ENCODE data around the gene ACACA. TPM values are rescaled to one million over a fixed set of nuclear protein-coding genes. Genes with fewer than 3 reads are reported as not detected.
"Not testable (repeated sequence)": the region's sequence is repeated elsewhere in the genome, so short reads cannot be mapped to it uniquely, and the experiment has no call there.

ACACA gene
- polyA plus RNA-seq, 1 experiment = 26.9 TPM

DNA sequence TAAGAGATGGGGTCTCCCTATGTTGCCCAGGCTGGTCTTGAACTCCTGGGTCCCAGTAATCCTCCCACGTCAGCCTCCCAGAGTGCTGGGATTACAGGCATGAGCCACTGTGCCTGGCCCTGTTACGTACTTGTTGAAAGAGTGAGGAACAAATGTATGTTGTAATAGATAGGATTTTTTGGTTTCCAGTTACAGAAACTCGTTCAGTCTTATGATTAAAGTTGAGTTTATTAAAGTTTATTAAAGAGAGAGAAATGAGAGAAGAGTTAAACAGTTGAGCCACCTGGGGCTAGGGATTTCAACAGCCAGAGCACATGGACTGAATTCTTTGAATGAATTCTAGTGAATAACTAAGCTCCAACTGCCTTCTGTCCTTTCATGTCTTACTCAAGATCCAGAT is 3.7 kb upstream of the ACACA start:
- ChIA-PET POLR2A (no interaction called here), CTCF (interaction anchor here (1.0 to 1.1 kb wide), 2 partner anchors 13 to 24 kb away, joined by 3 read pairs; no protein-coding TSS in a partner anchor)
- H3K36me3 ChIP-seq (ENCODE audit: control insufficient read depth, insufficient read depth, low read length) = peaks cover 4% of the 10 kb centered on the region
- DNase-seq (ENCODE audit: low read depth) = no peak
- TF ChIP-seq, protein P1, sequence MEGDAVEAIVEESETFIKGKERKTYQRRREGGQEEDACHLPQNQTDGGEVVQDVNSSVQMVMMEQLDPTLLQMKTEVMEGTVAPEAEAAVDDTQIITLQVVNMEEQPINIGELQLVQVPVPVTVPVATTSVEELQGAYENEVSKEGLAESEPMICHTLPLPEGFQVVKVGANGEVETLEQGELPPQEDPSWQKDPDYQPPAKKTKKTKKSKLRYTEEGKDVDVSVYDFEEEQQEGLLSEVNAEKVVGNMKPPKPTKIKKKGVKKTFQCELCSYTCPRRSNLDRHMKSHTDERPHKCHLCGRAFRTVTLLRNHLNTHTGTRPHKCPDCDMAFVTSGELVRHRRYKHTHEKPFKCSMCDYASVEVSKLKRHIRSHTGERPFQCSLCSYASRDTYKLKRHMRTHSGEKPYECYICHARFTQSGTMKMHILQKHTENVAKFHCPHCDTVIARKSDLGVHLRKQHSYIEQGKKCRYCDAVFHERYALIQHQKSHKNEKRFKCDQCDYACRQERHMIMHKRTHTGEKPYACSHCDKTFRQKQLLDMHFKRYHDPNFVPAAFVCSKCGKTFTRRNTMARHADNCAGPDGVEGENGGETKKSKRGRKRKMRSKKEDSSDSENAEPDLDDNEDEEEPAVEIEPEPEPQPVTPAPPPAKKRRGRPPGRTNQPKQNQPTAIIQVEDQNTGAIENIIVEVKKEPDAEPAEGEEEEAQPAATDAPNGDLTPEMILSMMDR (IDR thresholded peaks at IDR 0.05; ENCODE audit: insufficient read depth, low read depth, low read length) = no peak
- no peak overlapping the region for H3K4me3 ChIP-seq (ENCODE audit: low read depth, low read length)
- H3K27me3 ChIP-seq (ENCODE audit: control insufficient read depth, insufficient read depth, low read length) = no peaks in the 10 kb centered on the region

DNA sequence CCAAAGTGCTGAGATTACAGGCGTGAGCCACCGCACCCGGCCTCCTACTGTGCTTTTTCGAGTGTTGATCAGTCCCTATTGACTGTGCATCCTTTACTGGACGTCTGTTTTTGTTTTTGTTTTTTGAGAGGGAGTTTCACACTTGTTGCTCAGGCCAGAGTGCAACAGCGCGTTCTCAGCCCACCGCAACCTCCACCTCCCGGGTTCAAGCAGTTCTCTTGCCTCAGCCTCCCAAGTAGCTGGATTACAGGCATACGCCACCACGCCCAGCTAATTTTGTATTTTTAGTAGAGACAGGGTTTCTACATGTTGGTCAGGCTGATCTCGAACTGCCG is 1.5 kb upstream of the ACACA start:
- POLR2A ChIA-PET; H3K27me3 ChIP-seq (ENCODE audit: control insufficient read depth, insufficient read depth, low read length); H3K4me3 ChIP-seq (ENCODE audit: low read depth, low read length); DNase-seq (ENCODE audit: low read depth); H3K36me3 ChIP-seq (ENCODE audit: control insufficient read depth, insufficient read depth, low read length): not testable (repeated sequence)
- CTCF ChIA-PET = interaction anchor here (1.1 kb wide), 1 partner anchor 9 kb away, joined by 3 read pairs; no protein-coding TSS in a partner anchor

DNA sequence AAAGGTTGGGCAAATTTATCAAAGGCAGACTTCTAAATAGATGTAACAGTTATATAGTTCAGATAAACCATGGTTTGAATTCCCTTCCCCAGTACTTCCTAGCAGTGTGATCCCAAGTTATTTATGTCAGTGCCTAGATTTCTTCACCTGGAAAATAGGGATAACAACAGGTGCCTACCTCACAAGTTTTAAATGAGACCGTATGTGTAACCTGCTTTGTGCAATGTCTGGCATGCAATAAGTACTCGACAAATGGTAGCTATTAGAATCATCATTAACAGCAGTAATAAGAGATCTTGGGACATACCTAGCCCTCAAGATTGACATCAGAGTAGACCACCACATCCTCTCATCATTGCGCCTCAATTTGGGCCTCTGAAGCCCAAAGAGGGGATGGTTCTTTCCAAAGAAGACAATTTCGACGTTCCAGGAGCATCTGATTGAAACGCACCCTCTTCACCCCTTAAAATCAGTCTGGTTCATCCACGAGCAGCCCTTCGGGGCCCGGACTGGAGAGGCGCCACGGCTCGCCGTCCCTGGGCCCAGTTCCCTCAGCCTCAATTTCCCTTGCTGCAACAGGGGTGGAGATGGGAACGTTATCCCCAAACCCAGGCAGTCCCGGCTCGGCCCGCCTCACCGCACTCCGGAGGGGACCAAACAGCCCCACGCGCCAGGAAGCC is 541 bp downstream of the ACACA start:
- no peak for DNase-seq (ENCODE audit: low read depth)
- Histone ChIP-seq H3K4me3 (ENCODE audit: low read depth, low read length) (peak overlapping the region; percentile 93), H3K27me3 (ENCODE audit: control insufficient read depth, insufficient read depth, low read length) (no peaks in the 10 kb centered on the region), H3K36me3 (ENCODE audit: control insufficient read depth, insufficient read depth, low read length) (peaks cover 2% of the 10 kb centered on the region)
- POLR2A ChIA-PET = no interaction called here
- CTCF ChIA-PET = no interaction called here
- TF ChIP-seq, protein P1 (IDR thresholded peaks at IDR 0.05; ENCODE audit: insufficient read depth, low read depth, low read length) = no peak

DNA sequence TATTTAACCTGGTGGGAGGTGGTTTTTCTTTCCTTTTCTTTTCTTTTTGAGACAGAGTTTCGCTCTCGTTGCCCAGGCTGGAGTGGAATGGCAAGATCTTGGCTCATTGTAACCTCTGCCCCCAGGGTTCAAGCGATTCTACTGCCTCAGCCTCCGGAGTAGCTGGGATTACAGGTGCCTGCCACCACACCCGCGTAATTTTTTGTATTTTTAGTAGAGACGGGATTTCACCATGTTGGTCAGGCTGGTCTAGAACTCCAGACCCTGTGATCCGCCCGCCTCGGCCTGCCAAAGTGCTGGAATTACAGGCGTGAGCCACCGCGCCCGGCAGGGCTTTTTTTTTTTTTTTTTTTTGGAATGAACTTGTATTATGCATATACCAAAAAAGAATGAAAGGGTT is 1.1 kb downstream of the ACACA start:
- DNase-seq (ENCODE audit: low read depth); H3K27me3 ChIP-seq (ENCODE audit: control insufficient read depth, insufficient read depth, low read length); POLR2A ChIA-PET; H3K36me3 ChIP-seq (ENCODE audit: control insufficient read depth, insufficient read depth, low read length): not testable (repeated sequence)
- H3K4me3 ChIP-seq (ENCODE audit: low read depth, low read length) = peak overlapping the region; percentile 93
- CTCF ChIA-PET = interaction anchor here (2.3 kb wide), 1 partner anchor 32 kb away, joined by 16 read pairs; no protein-coding TSS in a partner anchor

DNA sequence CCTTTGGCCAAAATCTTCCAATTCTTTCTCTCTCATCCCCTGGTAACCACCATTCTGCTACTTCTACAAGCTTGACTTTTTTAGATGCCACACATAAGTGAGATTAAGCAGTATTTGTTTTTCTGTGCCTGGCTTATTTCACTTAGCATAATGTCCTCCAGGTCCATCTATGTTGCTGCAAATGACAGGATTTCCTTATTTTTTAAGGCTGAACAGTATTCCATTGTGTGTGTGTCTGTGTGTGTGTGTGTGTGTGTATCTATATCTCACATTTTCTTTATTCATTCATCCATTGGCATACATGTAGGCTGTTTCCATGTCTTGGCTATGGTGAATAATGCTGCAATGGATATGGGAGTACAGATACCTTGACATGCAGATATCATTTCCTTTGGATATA is 6.1 kb downstream of the ACACA start:
- Histone ChIP-seq H3K36me3 (ENCODE audit: control insufficient read depth, insufficient read depth, low read length) (no peaks in the 10 kb centered on the region), H3K27me3 (ENCODE audit: control insufficient read depth, insufficient read depth, low read length) (no peaks in the 10 kb centered on the region), H3K4me3 (ENCODE audit: low read depth, low read length) (no peak overlapping the region)
- CTCF ChIA-PET = no interaction called here
- no peak for DNase-seq (ENCODE audit: low read depth)
- TF ChIP-seq, protein P1 (IDR thresholded peaks at IDR 0.05; ENCODE audit: insufficient read depth, low read depth, low read length) = no peak
- POLR2A ChIA-PET = no interaction called here

DNA sequence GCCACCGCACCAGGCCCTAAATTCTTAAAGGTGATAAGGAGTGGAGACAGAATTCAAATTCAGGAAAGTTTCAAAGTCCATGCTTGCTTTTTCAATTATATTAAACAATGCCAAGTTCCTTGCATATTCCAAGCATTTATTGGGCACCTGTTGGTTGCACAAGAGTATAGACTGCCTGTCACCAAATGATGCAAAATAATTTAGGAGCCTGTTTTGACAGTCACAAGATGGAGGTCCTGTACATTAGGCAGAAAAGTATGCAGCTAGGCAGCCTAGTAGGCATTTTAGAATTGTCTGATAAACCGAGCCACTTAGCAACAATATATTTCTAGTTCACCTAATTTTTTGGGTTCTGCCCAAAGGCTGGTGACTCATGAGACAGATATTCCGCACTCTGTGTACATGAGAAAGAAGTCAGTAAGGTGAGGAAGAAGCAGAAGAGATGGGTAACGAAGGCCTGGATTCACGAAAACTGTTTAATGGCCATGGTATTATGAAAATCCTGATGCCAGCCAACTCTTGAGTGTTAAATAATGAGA is 7.3 kb downstream of the ACACA start:
- DNase-seq (ENCODE audit: low read depth) = no peak
- POLR2A ChIA-PET = no interaction called here
- H3K27me3 ChIP-seq (ENCODE audit: control insufficient read depth, insufficient read depth, low read length) = no peaks in the 10 kb centered on the region
- CTCF ChIA-PET = interaction anchor here (0.9 to 2.4 kb wide), 3 partner anchors 9 to 24 kb away, joined by 3 to 8 read pairs (median 4); partner anchors contain the start of gene C17orf78
- H3K36me3 ChIP-seq (ENCODE audit: control insufficient read depth, insufficient read depth, low read length) = no peaks in the 10 kb centered on the region
- TF ChIP-seq, protein P1 (IDR thresholded peaks at IDR 0.05; ENCODE audit: insufficient read depth, low read depth, low read length) = no peak
- H3K4me3 ChIP-seq (ENCODE audit: low read depth, low read length) = no peak overlapping the region

Data from BJ (cell line).